NCI-H1417 (cell line): Measurements from ENCODE around the gene LRP2BP.
"Not testable (repeated sequence)": the region's sequence is repeated elsewhere in the genome, so short reads cannot be mapped to it uniquely, and the experiment has no call there.

Experiments
- DNase-seq, 3 experiments: peaks; one replicate each; lab custom pipeline; 2025; lab: John Stamatoyannopoulos, UW

The LRP2BP gene

GRCh38 chr4:185395956-185396723 is 416 bp upstream of the LRP2BP start:
- peak; percentile 94 to 99 (median 97) for DNase-seq

GRCh38 chr4:185394568-185395237 is 1.0 kb downstream of the LRP2BP start:
- DNase-seq = peak in 2 of 3 experiments; percentile 31 to 68

- DNase-seq = no peak
These were observed 3.6 kb downstream of the LRP2BP start for GRCh38 chr4:185392156-185392555.

GRCh38 chr4:185390941-185391340 is 4.8 kb downstream of the LRP2BP start:
- DNase-seq = no peak

- no peak for DNase-seq
These were observed 7.8 kb downstream of the LRP2BP start for GRCh38 chr4:185387957-185388356.

- DNase-seq = no peak
These were observed 10.8 kb downstream of the LRP2BP start for GRCh38 chr4:185384930-185385331.

- no peak for DNase-seq
These were observed 11.7 kb downstream of the LRP2BP start for GRCh38 chr4:185384061-185384460.

GRCh38 chr4:185383451-185383850 is 12.3 kb downstream of the LRP2BP start:
- DNase-seq = no peak

- no peak for DNase-seq
These were observed 13.0 kb downstream of the LRP2BP start for GRCh38 chr4:185382754-185383153.

- no peak for DNase-seq
These were observed 14.2 kb downstream of the LRP2BP start for GRCh38 chr4:185381288-185382196.

GRCh38 chr4:185380320-185380719 is 15.4 kb downstream of the LRP2BP start:
- DNase-seq = no peak

- DNase-seq = no peak
These were observed 16.1 kb downstream of the LRP2BP start for GRCh38 chr4:185379326-185380295.

GRCh38 chr4:185378264-185378663 is 17.5 kb downstream of the LRP2BP start:
- DNase-seq = no peak

GRCh38 chr4:185374573-185374972 is 21.2 kb downstream of the LRP2BP start:
- DNase-seq = no peak

- DNase-seq = no peak
These were observed 21.7 kb downstream of the LRP2BP start for GRCh38 chr4:185374027-185374426.

- DNase-seq = no peak
These were observed 24.0 kb downstream of the LRP2BP start for GRCh38 chr4:185371702-185372101.

GRCh38 chr4:185370268-185370949 is 25.3 kb downstream of the LRP2BP start:
- no peak for DNase-seq

- DNase-seq = no peak
These were observed 26.0 kb downstream of the LRP2BP start for GRCh38 chr4:185369731-185370130.

- DNase-seq = no peak
These were observed 30.8 kb downstream of the LRP2BP start for GRCh38 chr4:185364886-185365285.

GRCh38 chr4:185363251-185363650 is 32.5 kb downstream of the LRP2BP start:
- DNase-seq = no peak

- not testable (repeated sequence) for DNase-seq
These were observed 33.2 kb downstream of the LRP2BP start for GRCh38 chr4:185362570-185362969.
